Fibroblast of lung (primary cell): ENCODE measurements around the gene IGF1. TPM values are rescaled to one million over a fixed set of nuclear protein-coding genes. Genes with fewer than 3 reads are reported as not detected.

Experiments used
- DNase-seq, 2 donors: peaks; one replicate each; pipeline versions ENCODE4 v3.0.0 to v3.0.0-alpha.2; 2010; ENCODE audit warnings: low read depth in 2 of 2
- H2AFZ ChIP-seq: 2 replicates; pipeline ENCODE4 v1.5.1; 2012; ENCODE audit warnings: low read length, control low read depth, inconsistent platforms
- H3K27ac ChIP-seq: 2 replicates; pipeline ENCODE4 v1.5.1; 2011; ENCODE audit warnings: low read length, control low read depth; ENCODE audit not compliant: insufficient read depth
- H3K27me3 ChIP-seq: 2 replicates; pipeline ENCODE4 v1.5.1; 2011; ENCODE audit warnings: mild to moderate bottlenecking, low read length; ENCODE audit not compliant: control insufficient read depth, insufficient read depth
- H3K36me3 ChIP-seq: 2 replicates; pipeline ENCODE4 v1.5.1; 2011; ENCODE audit warnings: low read length; ENCODE audit not compliant: control insufficient read depth, insufficient read depth
- H3K4me1 ChIP-seq: 2 replicates; pipeline ENCODE4 v1.5.1; 2011; ENCODE audit warnings: low read length; ENCODE audit not compliant: control insufficient read depth, insufficient read depth; ENCODE audit errors: extremely low read depth
- H3K4me2 ChIP-seq: 2 replicates; pipeline ENCODE4 v1.5.1; 2011; ENCODE audit warnings: low read length, control low read depth; ENCODE audit not compliant: insufficient read depth; ENCODE audit errors: extremely low read depth
- H3K4me3 ChIP-seq, 4 experiments: fragments of 200-600 bp in 1 of 4; sonication (generic) in 1 of 4; replicated peaks in 1 of 4; 2 replicates each; pipeline ENCODE4 v1.5.1; 2011 to 2016; ENCODE audit warnings: low read length in 4 of 4, low read depth in 3 of 4, mild to moderate bottlenecking in 3 of 4, control low read depth in 2 of 4, inconsistent platforms in 1 of 4, mixed read lengths in 1 of 4; ENCODE audit not compliant: insufficient read depth in 1 of 4; ENCODE audit errors: control extremely low read depth in 1 of 4
- H3K79me2 ChIP-seq: 2 replicates; pipeline ENCODE4 v1.5.1; 2012; ENCODE audit warnings: mild to moderate bottlenecking, low read length, inconsistent platforms; ENCODE audit not compliant: control insufficient read depth, insufficient read depth
- H3K9ac ChIP-seq: 2 replicates; pipeline ENCODE4 v1.5.1; 2011; ENCODE audit warnings: mild to moderate bottlenecking, low read length, control low read depth; ENCODE audit not compliant: insufficient read depth
- H3K9me3 ChIP-seq: 2 replicates; pipeline ENCODE4 v1.5.1; 2012; ENCODE audit warnings: low read depth, low read length; ENCODE audit not compliant: control insufficient read depth, insufficient read depth
- H4K20me1 ChIP-seq: 2 replicates; pipeline ENCODE4 v1.5.1; 2011; ENCODE audit warnings: low read length; ENCODE audit not compliant: control insufficient read depth, insufficient read depth; ENCODE audit errors: extremely low read depth
- CTCF ChIP-seq, 2 donors: IDR thresholded peaks in 1 of 2; conservative IDR thresholded peaks in 1 of 2; 1 replicate in 1 of 2; 2 replicates in 1 of 2; pipeline ENCODE4 v1.5.1; 2011 to 2012; ENCODE audit warnings: low read length in 2 of 2, control low read depth in 1 of 2, inconsistent platforms in 1 of 2, low read depth in 1 of 2, mild to moderate bottlenecking in 1 of 2
- EZH2 ChIP-seq: IDR thresholded peaks from 2 replicates; pipeline ENCODE4 v1.5.1; 2012; ENCODE audit warnings: low read length, control low read depth, mild to moderate bottlenecking; ENCODE audit errors: missing control alignments
- polyA plus RNA-seq, 2 donors: library from polyadenylated mRNA; depleted of rRNA in 1 of 2; stranded (reverse) in 1 of 2; unstranded in 1 of 2; fragments of >200 nt; gene quantifications; 2 replicates each; pipeline ENCODE4 v1.2.1, GENCODE V29; 2011 to 2012; ENCODE audit warnings: missing spikeins in 1 of 2
- total RNA-seq: library from RNA; depleted of rRNA; stranded (reverse); fragments of >200 nt; gene quantifications from 2 replicates; pipeline ENCODE4 v1.2.1, GENCODE V29; 2014

The IGF1 gene
- total and polyA plus RNA-seq, 2 donors (not counting 1 experiment from before 2014, with no cell fraction given), result 0.05 to 0.83 TPM

- Histone ChIP-seq H3K27me3 (no peaks in the 10 kb centered on the region), H3K4me2 (no peak overlapping the region), H3K36me3 (no peaks in the 10 kb centered on the region), H3K4me1 (no peaks in the 10 kb centered on the region), H3K27ac (no peak overlapping the region), H3K9ac (no peak overlapping the region), H3K4me3 (no peak overlapping the region), H3K9me3 (no peaks in the 10 kb centered on the region), H4K20me1 (no peaks in the 10 kb centered on the region), H2AFZ (no peak overlapping the region), H3K79me2 (no peaks in the 10 kb centered on the region)
- no peak for TF ChIP-seq EZH2
- no peak for TF ChIP-seq CTCF (conservative IDR thresholded peaks at IDR 0.05 in 1 of 2, IDR thresholded peaks at IDR 0.05 in 1 of 2; ENCODE audit: low read depth in 1 of 2, low read length in 2 of 2)
- peak; percentile 34 to 61 for DNase-seq
These were observed 104.1 kb downstream of the IGF1 start for GRCh38 chr12:102376181-102376747.

GRCh38 chr12:102374190-102374589, 106.2 kb downstream of the IGF1 start:
- no peaks in the 10 kb centered on the region for H3K27me3 ChIP-seq
- TF ChIP-seq EZH2 (no peak), CTCF (conservative IDR thresholded peaks at IDR 0.05 in 1 of 2, IDR thresholded peaks at IDR 0.05 in 1 of 2; ENCODE audit: low read depth in 1 of 2, low read length in 2 of 2) (no peak)
- no peak overlapping the region for H3K4me2 ChIP-seq
- no peak overlapping the region for H3K4me3 ChIP-seq
- H3K9me3 ChIP-seq, result no peaks in the 10 kb centered on the region
- no peaks in the 10 kb centered on the region for H3K79me2 ChIP-seq
- no peak overlapping the region for H3K27ac ChIP-seq
- no peak overlapping the region for H2AFZ ChIP-seq
- H3K4me1 ChIP-seq, result no peaks in the 10 kb centered on the region
- H3K36me3 ChIP-seq, result no peaks in the 10 kb centered on the region
- no peak overlapping the region for H3K9ac ChIP-seq
- peak in 1 of 2 donors; percentile 3 for DNase-seq
- H4K20me1 ChIP-seq, result no peaks in the 10 kb centered on the region

- TF ChIP-seq CTCF (conservative IDR thresholded peaks at IDR 0.05 in 1 of 2, IDR thresholded peaks at IDR 0.05 in 1 of 2; ENCODE audit: low read depth in 1 of 2, low read length in 2 of 2) (no peak), EZH2 (no peak)
- Histone ChIP-seq H3K79me2 (no peaks in the 10 kb centered on the region), H3K9me3 (no peaks in the 10 kb centered on the region), H3K4me3 (no peak overlapping the region), H2AFZ (no peak overlapping the region), H3K4me1 (no peaks in the 10 kb centered on the region), H3K9ac (no peak overlapping the region), H3K27me3 (no peaks in the 10 kb centered on the region), H4K20me1 (no peaks in the 10 kb centered on the region), H3K36me3 (no peaks in the 10 kb centered on the region), H3K4me2 (no peak overlapping the region), H3K27ac (no peak overlapping the region)
- peak; percentile 33 to 34 for DNase-seq
These were observed 108.3 kb downstream of the IGF1 start for GRCh38 chr12:102372087-102372486.
